ENCODE data around the gene JUNB. TPM values are rescaled to one million over a fixed set of nuclear protein-coding genes. Genes with fewer than 3 reads are reported as not detected.
A peak's percentile ranks its signal among the peaks of the same experiment; 100 is the strongest.

JUNB gene
- total and polyA plus RNA-seq, 2 experiments from 2014 or later: 37.2 to 103 TPM

DNA sequence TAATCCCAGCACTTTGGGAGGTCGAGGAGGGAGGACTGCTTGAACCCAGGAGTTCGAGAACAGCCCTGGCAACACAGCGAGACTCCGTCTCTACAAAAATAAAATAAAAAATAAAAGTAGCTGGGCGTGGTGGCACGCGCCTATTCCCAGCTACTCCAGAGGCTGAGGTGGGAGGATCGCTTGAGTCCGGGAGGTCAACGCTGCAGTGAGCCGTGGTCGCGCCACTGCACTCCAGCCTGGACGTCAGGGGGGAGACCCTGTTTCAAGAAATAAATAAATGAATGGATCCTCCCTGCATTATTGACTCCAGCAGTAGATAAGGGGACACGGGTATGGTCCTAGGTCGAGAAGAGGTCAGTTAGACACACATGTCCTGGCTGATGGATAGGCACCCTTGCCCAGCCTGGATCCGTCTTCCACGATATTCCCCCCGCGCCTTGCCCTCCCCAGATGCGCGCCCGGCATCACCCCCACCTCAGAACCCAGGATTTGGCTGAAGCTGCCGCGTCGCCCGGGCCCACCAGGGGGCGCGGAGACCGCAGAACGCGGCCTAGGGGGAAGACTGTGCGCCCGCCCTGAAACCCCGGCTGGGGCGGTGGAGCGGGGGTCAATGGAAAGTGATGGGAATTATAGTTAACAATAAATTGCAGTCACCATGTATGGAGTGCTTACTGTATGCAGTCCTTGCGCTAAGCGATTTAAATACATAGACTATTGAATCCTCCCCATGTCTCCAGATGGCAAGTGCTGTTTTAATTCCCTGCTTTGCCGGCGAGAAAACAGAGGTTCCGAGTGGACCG, 13.9 kb upstream of the JUNB start:
- no peaks in the 10 kb centered on the region for H3K9me3 ChIP-seq (ENCODE audit: low read depth)
- H3K4me1 ChIP-seq (ENCODE audit: low read depth): no peaks in the 10 kb centered on the region
- no peaks in the 10 kb centered on the region for H3K36me3 ChIP-seq
- peak; percentile 83 to 84 for DNase-seq (ENCODE audit: low read depth in 1 of 2, low spot score in 1 of 2)
- H3K27me3 ChIP-seq: no peaks in the 10 kb centered on the region
- H3K27ac ChIP-seq: no peak overlapping the region
- TF ChIP-seq, protein P1, sequence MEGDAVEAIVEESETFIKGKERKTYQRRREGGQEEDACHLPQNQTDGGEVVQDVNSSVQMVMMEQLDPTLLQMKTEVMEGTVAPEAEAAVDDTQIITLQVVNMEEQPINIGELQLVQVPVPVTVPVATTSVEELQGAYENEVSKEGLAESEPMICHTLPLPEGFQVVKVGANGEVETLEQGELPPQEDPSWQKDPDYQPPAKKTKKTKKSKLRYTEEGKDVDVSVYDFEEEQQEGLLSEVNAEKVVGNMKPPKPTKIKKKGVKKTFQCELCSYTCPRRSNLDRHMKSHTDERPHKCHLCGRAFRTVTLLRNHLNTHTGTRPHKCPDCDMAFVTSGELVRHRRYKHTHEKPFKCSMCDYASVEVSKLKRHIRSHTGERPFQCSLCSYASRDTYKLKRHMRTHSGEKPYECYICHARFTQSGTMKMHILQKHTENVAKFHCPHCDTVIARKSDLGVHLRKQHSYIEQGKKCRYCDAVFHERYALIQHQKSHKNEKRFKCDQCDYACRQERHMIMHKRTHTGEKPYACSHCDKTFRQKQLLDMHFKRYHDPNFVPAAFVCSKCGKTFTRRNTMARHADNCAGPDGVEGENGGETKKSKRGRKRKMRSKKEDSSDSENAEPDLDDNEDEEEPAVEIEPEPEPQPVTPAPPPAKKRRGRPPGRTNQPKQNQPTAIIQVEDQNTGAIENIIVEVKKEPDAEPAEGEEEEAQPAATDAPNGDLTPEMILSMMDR (IDR thresholded peaks at IDR 0.05; ENCODE audit: low read depth, low read length): peak; percentile 92
- H3K4me3 ChIP-seq: peak overlapping the region; percentile 33

DNA sequence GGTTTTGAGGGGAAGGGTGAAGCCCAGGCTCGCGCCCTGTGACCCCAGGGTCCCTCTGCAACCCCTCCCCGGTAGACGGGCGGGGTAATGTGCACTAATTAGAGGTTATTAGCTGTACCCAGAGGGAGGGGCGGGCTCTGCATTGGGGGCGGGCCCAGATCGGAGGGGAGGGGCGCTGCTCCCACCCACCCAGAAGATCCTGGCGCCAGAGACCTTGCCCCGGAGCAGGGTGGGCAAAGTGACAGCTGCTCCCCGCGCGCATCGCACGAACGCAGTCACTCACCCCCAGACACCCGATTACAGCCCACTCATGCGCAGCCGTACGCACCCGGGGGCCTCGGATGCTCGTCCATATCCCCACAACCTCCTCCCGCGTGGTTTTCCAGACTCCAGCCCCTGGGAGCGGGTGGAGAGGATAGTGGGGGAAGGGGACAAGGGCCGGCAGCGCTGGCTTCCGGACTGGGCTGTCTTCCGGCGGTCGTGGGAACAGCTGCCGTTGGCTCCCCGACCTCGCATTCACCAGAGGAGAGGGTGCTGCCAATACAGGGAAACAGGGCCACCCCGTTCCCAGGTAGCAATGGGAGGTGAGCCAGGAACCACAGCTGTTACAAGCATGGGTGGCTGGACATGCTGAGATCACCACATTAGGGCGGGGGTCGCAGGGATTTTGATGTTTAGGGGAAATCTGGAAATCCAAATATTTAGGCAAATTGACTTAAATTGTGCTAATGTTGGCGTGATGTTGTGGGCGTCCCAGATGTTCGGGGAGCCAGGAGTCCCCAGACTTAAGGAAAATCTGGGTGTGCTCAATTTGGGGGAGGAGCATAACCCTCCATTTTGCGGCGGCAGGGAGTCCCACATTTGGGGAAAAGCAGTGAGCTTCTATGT, 13.0 kb upstream of the JUNB start:
- DNase-seq (ENCODE audit: low read depth in 1 of 2, low spot score in 1 of 2): peak; percentile 73 to 93
- H3K4me1 ChIP-seq (ENCODE audit: low read depth): peaks cover 5% of the 10 kb centered on the region

DNA sequence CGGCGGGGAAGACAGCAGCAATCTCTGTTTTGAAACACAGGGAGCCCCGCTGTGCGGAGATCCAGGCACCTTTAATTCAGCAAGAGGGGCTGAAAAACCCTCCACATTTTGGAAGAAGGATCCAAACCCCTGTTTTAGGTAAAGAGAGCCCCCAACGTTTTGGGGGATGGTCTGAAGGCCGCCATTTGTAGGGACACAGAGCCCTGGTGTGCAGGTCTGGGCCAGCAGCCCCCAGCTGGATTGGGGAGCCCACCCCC, 12.5 kb upstream of the JUNB start:
- TF ChIP-seq, protein P1 (IDR thresholded peaks at IDR 0.05; ENCODE audit: low read depth, low read length): no peak
- peak overlapping the region; percentile 7 for H3K27ac ChIP-seq
- H3K27me3 ChIP-seq: no peaks in the 10 kb centered on the region
- H3K9me3 ChIP-seq (ENCODE audit: low read depth): no peaks in the 10 kb centered on the region
- H3K36me3 ChIP-seq: no peaks in the 10 kb centered on the region
- no peak overlapping the region for H3K4me3 ChIP-seq
- H3K4me1 ChIP-seq (ENCODE audit: low read depth): peaks cover 10% of the 10 kb centered on the region
- no peak for DNase-seq (ENCODE audit: low read depth in 1 of 2, low spot score in 1 of 2)

More for the DNA sequence above, 13.0 kb upstream of the JUNB start:
- no peaks in the 10 kb centered on the region for H3K9me3 ChIP-seq (ENCODE audit: low read depth)
- H3K4me3 ChIP-seq: peak overlapping the region; percentile 33
- TF ChIP-seq, protein P1 (IDR thresholded peaks at IDR 0.05; ENCODE audit: low read depth, low read length): no peak
- no peaks in the 10 kb centered on the region for H3K36me3 ChIP-seq
- H3K27ac ChIP-seq: peak overlapping the region; percentile 32
- H3K27me3 ChIP-seq: no peaks in the 10 kb centered on the region

DNA sequence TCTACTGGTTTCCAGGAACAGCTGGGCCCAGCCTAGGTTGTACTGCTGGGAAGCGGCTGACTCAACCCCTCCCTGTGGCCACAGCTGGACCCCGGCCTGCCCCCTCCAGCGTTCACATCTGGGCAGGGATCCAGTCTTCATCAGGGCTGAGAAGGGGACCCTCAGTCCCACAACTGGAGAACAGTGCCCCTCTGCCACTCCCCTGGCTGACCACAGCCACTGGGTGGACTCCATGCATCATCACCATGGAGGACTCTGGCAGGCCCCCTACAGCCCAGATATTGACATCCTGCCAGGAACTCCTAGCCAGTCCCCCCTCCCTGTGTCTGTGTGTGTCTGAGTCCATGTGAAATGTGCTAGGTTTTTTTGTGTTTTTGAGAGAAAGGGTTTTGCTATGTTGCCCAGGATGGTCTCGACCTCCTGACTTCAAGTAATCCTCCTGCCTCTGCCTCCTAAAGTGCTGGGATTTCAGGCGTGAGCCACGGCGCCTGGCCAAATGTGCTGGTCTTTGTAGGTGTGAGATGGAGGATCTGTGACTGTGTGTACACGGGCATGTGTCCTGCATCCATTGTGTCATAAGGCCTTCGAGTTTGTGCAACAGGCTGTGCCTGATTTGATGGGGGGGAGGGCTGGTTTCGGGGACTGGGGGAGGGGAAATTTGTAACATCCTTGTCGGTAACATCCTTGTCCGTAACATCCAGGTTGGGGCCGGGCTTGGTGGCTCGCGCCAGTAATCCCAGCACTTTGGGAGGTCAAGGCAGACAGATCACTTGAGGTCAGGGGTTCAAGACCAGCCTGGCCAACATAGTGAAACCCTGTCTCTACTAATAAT, 11.9 kb upstream of the JUNB start:
- H3K9me3 ChIP-seq (ENCODE audit: low read depth): no peaks in the 10 kb centered on the region
- peak overlapping the region; percentile 7 for H3K27ac ChIP-seq
- TF ChIP-seq, protein P1 (IDR thresholded peaks at IDR 0.05; ENCODE audit: low read depth, low read length): no peak
- H3K36me3 ChIP-seq: no peaks in the 10 kb centered on the region
- H3K4me3 ChIP-seq: no peak overlapping the region
- no peaks in the 10 kb centered on the region for H3K27me3 ChIP-seq
- peak; percentile 58 to 96 for DNase-seq (ENCODE audit: low read depth in 1 of 2, low spot score in 1 of 2)
- H3K4me1 ChIP-seq (ENCODE audit: low read depth): peaks cover 15% of the 10 kb centered on the region

DNA sequence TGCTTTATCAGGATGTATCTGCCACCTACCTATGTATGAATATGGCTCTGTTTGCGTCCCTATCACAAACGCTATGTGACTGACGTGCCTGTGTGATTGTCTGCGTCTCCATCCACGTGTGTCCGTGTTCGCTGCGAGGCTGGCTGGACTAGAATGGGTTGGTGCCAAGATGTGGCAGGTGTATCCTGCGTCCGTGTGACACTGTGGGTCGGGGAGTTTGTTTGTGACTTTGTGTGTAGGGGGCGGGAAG, 9.2 kb upstream of the JUNB start:
- Histone ChIP-seq H3K27me3 (no peaks in the 10 kb centered on the region), H3K36me3 (no peaks in the 10 kb centered on the region), H3K4me3 (peak overlapping the region; percentile 39), H3K27ac (no peak overlapping the region), H3K9me3 (ENCODE audit: low read depth) (no peaks in the 10 kb centered on the region), H3K4me1 (ENCODE audit: low read depth) (peaks cover 24% of the 10 kb centered on the region)
- DNase-seq (ENCODE audit: low read depth in 1 of 2, low spot score in 1 of 2): no peak
- TF ChIP-seq, protein P1 (IDR thresholded peaks at IDR 0.05; ENCODE audit: low read depth, low read length): no peak
